GM19238 (cell line): ENCODE measurements around the gene PNMA6E.

Source experiments
- DNase-seq: peaks from one replicate; pipeline ENCODE4 v3.0.0; 2011; ENCODE audit warnings: low spot score; ENCODE audit not compliant: insufficient read length

Gene PNMA6E

DNA sequence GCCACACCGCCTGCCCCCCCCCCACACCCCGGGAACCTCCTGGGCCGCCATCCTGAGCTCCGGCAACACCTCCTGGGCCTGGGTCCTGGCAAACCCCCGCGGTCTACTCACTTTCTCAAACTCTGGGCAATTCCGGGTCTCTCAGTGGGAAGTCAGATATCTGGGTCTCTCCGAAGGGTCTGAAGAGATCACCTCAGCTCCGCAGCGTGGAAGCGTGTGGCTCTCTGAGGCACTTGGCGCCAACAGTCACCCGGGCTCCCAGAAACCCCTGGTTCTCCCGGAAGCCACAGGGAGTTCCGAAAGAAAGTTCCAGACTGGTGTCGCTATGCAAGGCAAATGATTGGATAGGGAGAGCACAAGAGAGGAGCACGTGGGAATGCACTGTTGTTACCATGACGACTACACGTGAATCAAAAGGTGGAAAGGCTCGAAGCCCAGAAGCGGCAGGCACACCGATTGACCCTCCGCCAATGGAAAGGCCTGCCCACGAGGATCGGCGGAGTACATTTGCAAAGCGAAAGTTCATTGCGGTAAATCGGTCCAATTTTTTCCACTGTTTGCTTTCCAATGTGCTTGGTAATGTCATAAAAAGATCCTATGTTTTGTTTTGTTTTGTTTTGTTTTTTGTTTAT, at the start of gene PNMA6E:
Gene PNMA6E (minus strand): TSS at position 218 of the 632 bp plus-strand sequence. CDS start 2,501 bp downstream, outside the sequence.
- DNase-seq, result no peak

DNA sequence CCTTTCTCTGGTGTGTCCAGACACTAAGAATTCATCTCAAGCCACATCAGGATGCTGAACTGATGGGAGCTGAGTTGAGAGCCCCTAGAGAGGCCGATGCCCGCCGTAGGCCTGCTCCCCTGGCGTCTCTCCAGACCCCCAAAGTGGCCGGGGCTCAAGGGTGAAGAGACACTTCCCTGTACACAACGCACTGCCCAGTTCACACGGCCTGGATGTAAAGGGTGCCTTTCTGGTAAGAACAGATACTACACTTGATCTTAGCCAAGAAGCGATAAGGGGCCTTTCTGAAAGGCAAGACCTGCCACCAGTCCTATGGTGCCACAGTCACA, 49.8 kb upstream of the PNMA6E start:
- DNase-seq, result no peak

DNA sequence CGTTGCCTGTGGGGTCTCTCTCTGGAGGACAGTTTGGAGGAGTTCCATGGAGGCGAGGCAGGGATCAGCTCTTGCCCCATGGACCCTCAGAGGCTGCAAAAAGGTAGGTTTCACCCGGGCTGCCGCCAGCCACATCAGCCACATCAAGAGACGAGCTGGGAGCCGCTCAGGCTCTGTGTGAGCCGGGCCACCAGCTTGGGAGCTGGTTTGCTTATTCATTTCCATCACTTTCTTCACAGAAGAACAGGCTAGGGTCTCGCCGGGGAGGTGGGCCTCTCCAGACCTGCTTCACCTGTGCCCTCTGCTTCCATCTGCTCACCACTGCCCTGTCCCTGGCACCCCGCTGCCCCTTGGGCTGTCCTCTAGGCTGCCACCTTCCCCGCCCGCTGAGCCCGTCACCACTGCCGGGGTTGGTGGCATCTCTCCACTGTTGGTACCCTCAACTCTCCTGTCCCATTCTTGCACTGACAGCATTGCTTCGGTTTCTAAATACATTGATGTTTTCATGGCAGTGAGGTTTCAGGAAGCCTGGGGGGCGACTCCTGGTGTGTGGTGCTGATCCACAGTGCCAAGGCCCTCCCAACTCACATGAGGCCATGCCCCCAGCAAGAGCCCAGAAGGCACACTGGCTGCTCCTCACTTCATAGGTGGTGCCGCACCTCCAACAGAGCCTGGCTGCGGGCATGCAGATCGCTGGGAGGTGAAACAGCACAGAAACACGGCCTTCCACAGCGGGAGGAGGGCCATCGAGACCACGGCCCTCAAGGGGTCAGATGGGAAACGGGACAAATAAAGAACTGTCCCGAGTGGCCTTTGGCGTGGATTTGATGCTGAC, 49.2 kb upstream of the PNMA6E start:
- no peak for DNase-seq

- DNase-seq, result no peak
These were observed 48.4 kb upstream of the PNMA6E start for GRCh38 chrX:153449368-153450113.

DNA sequence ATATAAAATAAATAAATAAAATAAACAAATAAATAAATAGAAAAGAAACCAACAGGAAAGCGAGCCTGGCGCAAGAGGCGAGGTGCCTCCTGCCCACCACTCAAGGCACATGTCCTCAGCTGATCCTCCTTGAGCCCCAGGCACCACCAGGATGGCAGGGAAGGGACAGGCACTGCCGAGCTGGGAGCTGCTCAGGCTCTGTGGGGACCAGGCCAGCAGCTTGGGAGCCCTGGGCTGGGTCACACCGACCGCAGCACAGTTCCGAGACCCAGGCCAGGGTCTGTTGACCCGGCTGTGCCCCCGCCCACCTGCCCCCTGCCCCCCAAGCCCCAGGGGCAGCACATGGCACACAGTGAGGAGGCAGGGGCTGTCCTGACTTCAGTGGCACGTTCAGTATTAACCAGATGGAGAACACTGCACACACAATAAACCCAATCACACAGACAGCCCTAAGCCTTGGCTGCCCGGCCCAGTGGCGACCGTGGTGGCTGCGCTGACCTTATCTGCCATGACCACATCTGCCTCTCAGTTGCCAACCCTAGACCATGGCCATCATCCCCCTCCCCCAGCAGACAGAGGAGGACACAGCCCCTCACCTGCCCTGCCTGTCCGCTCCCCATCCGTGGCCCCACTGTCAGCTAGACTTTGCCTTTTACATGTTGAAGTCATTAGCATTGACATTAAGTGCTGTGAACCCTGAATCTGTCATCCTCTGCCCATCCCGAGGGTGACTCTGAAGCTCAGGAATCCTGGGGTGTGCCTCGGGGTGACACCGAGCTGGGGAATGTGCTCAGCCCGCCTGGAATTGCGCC, 47.6 kb upstream of the PNMA6E start:
- DNase-seq, result no peak

DNA sequence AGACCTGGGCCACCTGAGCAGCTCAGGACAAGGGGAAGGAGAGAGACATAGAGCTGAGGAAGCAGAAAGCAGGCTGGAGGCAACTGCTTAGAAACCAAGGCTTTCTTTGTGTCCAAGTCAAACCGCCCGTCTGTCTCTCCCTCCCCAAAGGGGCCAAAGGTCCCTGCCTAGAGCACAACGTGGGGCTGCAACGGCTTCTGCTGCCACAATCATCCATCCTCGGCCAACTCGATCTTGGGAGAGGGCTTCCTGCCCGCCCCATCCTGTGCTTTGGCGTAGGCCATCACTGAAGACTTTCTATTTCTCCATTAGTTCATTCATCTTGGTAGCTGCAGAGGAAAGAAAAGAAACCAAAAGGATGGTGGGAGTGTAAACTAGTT, 46.4 kb upstream of the PNMA6E start:
- DNase-seq, result no peak

DNA sequence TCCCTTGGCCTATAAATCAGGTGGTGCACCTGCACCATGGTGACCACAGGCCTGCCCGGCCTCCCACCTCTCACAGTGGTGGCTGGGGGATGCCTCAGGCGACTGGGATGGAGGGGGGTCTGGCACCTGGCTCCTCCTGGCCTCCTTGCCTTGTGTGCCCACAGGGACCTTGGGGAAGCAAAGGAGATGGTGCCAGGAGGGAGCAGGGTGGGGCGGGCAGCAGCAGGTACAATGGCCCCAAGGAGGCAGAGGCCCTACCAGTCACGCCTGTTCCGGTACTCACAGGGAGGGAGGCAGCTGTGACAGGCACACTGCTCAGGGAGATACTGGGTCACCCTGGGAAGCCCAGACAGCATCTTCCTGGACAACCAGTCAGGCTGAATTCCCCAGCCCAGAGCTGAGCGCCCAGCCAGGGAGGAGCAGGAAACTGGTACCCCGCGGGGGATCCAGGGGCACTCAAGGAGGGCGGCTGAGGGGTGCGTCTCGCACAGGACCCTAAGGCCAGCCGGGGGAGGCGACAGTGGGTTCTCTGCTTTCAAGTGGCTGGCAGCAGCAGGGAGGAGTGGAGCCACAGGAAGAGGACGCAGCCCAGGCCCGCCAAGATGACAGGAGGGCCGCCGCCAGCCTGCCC, 45.9 kb upstream of the PNMA6E start:
- DNase-seq, result no peak

DNA sequence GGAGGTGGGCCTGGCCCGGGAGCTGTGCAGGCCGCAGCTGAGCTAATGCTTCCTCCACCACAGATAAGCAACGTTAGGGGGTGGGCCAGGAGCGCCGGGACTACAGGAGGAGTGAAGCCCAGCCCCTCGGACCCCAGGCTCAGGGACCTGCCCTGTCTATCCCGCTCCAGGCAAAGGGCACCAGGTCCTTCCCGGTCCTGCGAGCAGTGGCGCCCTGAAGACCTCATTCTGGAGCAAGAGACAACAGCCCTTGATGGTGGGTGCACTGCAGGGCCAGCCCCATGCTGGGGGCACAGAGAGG, 45.4 kb upstream of the PNMA6E start:
- no peak for DNase-seq

DNA sequence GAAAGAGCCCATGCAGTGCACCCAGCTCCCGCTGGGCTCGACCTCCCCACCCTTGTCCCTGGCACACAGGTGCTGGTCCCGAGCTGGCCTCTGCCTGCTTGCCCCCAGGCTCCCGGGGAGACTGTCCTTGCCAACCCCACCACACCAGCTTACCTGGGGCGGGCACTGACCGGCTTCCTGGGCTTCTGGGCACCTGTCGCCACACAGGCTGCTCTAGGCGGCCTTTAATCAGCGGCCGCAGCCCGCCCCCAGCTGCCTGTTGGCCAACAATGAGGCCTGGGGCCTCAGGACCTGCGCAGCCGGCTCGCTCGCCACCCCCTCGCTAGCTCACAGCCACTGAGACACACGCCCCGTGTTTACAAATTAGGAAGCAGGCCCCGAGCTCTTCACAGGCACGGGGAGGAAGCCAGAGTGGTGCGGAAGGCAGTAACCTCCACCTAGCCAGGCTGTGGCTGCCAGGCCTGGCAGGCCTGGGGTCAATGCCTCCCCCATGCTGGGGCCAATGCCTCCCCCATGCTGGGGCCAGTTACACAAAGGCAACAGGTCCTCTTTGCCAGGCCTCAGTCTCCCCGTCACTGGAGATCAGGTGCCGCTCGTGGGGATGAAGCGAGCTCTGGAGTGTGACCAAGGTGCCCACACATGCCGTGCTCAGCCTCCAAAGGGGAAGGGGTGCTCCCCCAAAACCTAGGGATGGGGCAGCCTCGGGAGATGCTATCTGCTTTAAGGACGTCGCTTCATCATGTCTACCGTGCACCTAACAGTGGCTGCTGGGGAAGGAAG, 44.9 kb upstream of the PNMA6E start, which contains the start of gene TREX2:
Gene TREX2 (minus strand): TSS at position 201 of the 780 bp plus-strand sequence. CDS start 626 bp downstream, outside the sequence.
- no peak for DNase-seq

DNA sequence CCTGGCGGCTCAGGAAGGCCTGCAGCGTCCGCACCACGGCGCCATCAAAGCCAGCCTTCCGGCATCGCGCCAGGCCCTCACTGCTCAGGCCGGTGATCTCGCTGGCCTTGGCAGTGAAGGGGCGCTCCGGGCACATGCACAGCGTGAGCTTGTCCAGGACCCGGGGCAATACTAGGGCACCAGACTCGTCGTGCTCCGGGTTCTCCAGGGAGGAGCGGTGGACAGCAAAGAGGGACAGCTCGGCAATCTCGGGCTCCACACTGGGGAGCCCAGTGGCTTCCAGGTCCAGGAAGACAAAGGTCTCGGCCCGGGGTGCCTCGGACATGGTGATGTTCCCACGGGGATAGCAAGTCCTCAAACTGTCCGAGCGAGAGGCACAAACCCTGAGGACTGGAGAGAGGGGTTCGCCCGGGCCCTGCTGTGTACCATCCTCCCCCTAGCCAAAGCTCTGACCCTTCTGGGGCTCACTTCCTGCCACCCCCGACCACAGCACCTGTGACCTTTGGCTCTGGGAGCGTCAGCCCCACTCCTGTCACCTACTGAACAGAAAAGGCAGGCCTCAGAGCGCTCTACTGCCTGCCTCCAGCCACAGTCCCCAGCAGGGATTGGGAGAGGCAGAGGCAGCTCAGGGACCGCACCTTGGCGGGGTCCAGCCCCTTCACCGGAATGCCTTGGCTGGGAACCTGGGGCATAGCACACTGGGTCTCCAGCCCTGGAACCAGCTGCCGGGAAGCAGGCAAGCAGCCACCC, 44.1 kb upstream of the PNMA6E start:
- no peak for DNase-seq

GRCh38 chrX:153444333-153445011, 43.3 kb upstream of the PNMA6E start:
- DNase-seq, result no peak

DNA sequence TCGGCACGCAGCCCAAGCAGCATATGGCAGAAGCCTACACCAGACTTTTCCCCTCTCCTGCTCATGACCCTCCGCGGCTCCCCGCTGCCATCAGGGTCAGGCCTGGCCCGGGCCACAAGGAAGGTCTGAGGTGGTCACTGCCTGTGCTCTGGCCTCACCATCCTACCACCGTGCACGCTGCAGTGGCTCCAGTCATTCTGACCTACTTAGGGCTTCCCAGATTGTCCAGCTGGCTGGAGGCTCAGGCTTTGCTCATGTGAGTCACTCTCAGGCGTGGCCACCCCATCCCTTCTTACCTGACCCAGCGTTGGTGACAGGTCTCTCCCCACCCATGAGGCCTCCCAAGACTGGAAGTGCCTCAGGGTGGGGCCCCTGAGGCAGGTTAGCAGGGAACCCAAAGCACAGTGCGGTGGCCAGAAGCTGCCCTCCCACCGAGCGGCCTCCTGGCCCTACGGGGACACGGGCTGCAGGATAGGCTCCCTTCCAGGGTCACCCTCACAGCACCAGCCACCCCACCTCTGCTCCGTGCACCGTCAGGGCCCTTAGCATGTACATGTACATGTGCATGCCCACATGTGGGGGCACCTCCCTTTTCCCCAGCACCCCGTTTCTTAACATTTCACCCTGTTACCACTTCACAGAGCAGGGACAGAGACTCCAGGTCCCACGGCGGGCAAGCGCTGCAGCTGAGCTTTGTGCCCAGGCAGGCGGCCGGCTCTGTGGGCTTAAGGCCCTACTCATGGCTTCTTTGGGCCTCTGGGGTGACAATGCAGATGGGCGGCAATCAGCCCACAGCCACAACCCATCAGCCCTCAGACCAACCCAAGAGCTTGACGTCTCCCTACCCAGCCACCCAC, 42.6 kb upstream of the PNMA6E start:
- DNase-seq, result no peak

DNA sequence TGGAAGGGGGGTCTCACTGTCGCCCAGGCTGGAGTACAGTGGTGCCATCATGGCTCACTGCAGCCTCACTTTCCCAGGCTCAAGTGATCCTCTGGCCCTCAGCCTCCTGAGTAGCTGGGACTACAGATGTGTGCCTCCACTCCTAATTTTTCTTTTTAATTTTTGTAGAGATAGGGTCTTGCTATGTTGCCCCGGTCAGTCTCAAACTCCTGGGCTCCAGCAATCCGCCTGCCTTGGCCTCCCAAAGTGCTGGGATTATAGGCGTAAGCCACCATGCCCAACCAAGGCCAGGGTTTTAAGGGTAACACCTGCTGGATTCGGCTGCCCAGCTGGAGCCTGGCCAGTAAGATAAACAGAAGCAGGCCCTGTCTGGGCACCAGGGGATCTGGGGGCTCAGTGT, 41.3 kb upstream of the PNMA6E start:
- DNase-seq, result no peak

DNA sequence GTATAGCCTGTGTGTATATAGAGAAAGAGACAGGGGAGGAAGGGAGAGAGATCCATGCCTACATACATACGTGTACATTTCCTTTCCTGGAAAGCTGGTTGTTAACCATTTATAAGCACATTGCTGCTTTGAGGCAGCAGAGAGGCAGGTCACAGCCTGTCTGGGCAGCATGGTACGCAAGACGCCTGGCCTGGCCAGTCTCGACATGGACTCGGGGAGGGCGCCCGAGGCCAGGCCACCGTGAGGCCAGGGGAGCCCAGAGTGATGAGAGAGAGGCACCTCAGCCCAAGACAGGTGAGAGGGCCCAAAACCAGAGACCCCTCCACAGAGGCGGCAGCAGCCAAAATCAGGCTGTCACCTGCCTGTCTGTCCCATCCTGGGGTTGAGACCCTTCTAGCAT, 40.8 kb upstream of the PNMA6E start:
- no peak for DNase-seq

GRCh38 chrX:153441296-153441695, 40.1 kb upstream of the PNMA6E start:
- no peak for DNase-seq

DNA sequence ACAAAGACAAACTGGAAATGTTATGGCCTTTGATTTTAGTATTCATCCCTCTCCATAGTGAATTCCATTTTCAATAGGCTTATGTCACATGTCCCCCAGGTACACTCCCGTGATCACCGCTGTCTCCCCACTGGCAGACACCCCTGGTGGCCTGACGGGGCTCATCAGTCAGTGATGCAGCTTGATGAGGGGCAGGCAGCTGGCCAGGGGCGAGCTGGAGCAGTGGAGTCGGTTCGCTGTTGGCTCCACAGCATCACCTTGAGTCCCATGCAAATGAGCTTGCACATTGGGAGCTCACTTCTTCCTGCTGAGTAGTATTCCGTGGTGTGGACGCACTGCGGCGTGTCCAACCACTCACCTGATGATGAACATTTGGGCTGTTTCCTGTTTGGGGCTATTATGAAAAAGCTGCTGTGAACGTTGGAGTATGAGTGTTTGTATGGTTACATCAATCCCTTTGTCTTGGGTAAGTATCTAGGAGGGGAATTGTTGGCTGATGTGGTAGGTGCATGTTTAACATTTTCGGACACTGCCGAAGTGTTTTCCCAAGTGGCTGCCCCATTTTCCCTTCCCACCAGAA, 39.5 kb upstream of the PNMA6E start:
- no peak for DNase-seq

- no peak for DNase-seq
These were observed 38.8 kb upstream of the PNMA6E start for GRCh38 chrX:153439977-153440376.

DNA sequence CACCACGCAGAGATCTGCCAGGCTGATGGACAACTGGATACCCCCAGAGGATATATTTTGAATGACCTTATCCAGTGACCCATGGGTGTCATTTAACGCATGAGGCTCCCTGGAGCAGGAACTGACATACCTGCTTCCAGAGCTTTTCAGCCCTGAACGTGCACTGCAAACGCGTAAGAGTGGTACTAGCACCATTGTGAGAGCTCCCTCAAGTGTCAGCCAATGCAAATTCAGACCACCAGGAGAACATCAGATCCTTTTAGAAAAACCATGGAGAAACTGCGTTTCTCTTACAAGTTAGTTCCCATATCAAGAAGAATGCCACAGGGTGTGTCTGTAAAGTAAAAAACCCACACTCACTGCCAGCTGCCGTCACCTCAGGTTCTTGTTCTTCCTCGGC, 37.4 kb upstream of the PNMA6E start:
- DNase-seq, result no peak
